Natural killer cell treated with Interleukin-12 subunit alpha and Interleukin-12 subunit beta and Interleukin-15 and Interleukin-18, amount 100 ng/mL, for 72 hours (primary cell): Measurements from ENCODE around the gene OCLN. TPM values are rescaled to one million over a fixed set of nuclear protein-coding genes. Genes with fewer than 3 reads are reported as not detected.
"Not testable (repeated sequence)": the region's sequence is repeated elsewhere in the genome, so short reads cannot be mapped to it uniquely, and the experiment has no call there.

ENCODE experiments used
- ATAC-seq, 2 donors: fragments of 150-1000 bp; cut with Tn5 transposase in 1 of 2; sonication (Bioruptor Pico), chemical (Tn5 transposase) in 1 of 2; 2 replicates each; pipeline ENCODE4 v1.10.0; 2021
- DNase-seq: peaks from one replicate; pipeline ENCODE4 v3.0.0; 2022; ENCODE audit warnings: low spot score
- H3K27ac Mint-ChIP-seq, 2 donors: 1 replicate in 1 of 2; 2 replicates in 1 of 2; pipeline ENCODE4 v1.8.0; 2022; ENCODE audit warnings: mixed read lengths in 2 of 2, mild to moderate bottlenecking in 1 of 2, moderate library complexity in 1 of 2
- H3K27me3 Mint-ChIP-seq, 2 donors: 1 replicate in 1 of 2; 2 replicates in 1 of 2; pipeline ENCODE4 v1.8.0; 2022; ENCODE audit warnings: mixed read lengths in 2 of 2
- H3K36me3 Mint-ChIP-seq: one replicate; pipeline ENCODE4 v1.8.0; 2022; ENCODE audit warnings: mixed read lengths
- H3K4me1 Mint-ChIP-seq, 2 donors: 1 replicate in 1 of 2; 2 replicates in 1 of 2; pipeline ENCODE4 v1.8.0; 2022; ENCODE audit warnings: low read depth in 2 of 2, mixed read lengths in 2 of 2, mild to moderate bottlenecking in 1 of 2
- H3K4me3 Mint-ChIP-seq: one replicate; pipeline ENCODE4 v1.8.0; 2022; ENCODE audit warnings: mixed read lengths
- H3K9me3 Mint-ChIP-seq: 2 replicates; pipeline ENCODE4 v1.8.0; 2022; ENCODE audit warnings: mixed read lengths
- total RNA-seq, 2 donors: library from RNA; stranded (reverse); gene quantifications; one replicate each; pipeline ENCODE4 v1.2.3, GENCODE V29; 2022

OCLN gene
- total RNA-seq, 2 donors from 2014 or later = 0.48 to 0.67 TPM

- ATAC-seq = no peak
- Mint-ChIP-seq H3K4me3 (no peak overlapping the region), H3K9me3 (no peaks in the 10 kb centered on the region), H3K36me3 (no peaks in the 10 kb centered on the region), H3K27me3 (peaks cover 0 to 4% of the 10 kb centered on the region in 2 donors), H3K27ac (no peak overlapping the region), H3K4me1 (no peaks in the 10 kb centered on the region)
- no peak for DNase-seq
These were observed 24.0 kb upstream of the OCLN start for GRCh38 chr5:69468631-69469030.

GRCh38 chr5:69471516-69471915 lies 21.1 kb upstream of the OCLN start:
- not testable (repeated sequence) for H3K4me1 Mint-ChIP-seq, H3K36me3 Mint-ChIP-seq, H3K27ac Mint-ChIP-seq, H3K9me3 Mint-ChIP-seq, H3K27me3 Mint-ChIP-seq, H3K4me3 Mint-ChIP-seq, ATAC-seq, DNase-seq

DNA sequence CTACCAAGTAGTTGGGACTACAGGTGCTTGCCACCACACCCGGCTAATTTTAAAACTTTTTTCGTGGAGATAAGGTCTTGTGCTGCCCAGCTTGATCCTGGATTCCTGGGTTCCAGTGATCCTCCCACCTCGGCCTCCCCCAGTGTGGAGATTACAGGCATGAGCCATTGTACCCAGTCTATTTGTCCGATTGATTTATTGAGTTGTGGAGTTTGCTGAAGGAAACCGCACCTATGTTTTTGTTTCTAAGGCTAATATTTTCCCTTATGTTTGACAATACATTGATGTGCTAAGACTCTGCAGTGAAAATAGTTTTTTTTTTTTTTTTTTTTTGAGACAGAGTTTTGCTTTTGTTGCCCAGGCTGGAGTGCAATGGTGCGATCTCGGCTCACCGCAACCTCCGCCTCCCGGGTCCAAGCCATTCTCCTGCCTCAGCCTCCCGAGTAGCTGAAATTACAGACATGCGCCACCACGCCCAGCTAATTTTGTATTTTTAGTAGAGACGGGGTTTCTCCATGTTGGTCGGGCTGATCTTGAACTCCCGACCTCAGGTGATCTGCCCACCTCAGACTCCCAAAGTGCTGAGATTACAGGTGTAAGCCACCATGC lies 20.0 kb upstream of the OCLN start:
- not testable (repeated sequence) for ATAC-seq, H3K4me3 Mint-ChIP-seq

DNA sequence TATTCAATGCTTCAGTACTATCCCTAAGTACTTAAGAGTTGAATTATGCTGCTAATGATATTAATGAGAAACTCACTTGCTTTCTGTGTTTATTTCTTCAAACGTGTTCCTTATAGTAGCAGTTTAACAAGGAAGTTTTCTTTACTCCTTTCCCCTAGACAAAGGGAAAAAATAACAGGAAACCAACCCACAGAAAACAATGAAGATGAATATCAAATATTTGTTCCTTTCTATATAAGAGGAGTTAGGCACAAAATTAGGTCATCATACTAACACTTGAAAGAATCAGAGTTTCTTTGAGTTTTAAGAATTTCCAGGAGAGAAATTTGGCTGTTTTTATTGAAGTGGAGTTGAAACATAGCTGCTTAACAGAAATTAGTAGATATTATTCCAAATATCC lies 15.4 kb upstream of the OCLN start:
- DNase-seq (no peak), ATAC-seq (no peak)
- no peak overlapping the region for H3K27ac Mint-ChIP-seq
- no peaks in the 10 kb centered on the region for H3K36me3 Mint-ChIP-seq
- no peaks in the 10 kb centered on the region for H3K9me3 Mint-ChIP-seq
- H3K4me1 Mint-ChIP-seq = no peaks in the 10 kb centered on the region
- H3K27me3 Mint-ChIP-seq = no peaks in the 10 kb centered on the region
- no peak overlapping the region for H3K4me3 Mint-ChIP-seq

More for the DNA sequence above, 20.0 kb upstream of the OCLN start:
- not testable (repeated sequence) for DNase-seq, H3K36me3 Mint-ChIP-seq, H3K27me3 Mint-ChIP-seq, H3K9me3 Mint-ChIP-seq, H3K4me1 Mint-ChIP-seq, H3K27ac Mint-ChIP-seq

GRCh38 chr5:69478296-69478695 lies 14.3 kb upstream of the OCLN start:
- H3K9me3 Mint-ChIP-seq, H3K27ac Mint-ChIP-seq, ATAC-seq, DNase-seq, H3K4me1 Mint-ChIP-seq, H3K36me3 Mint-ChIP-seq, H3K4me3 Mint-ChIP-seq, H3K27me3 Mint-ChIP-seq: not testable (repeated sequence)

GRCh38 chr5:69484891-69485290 lies 7.7 kb upstream of the OCLN start:
- ATAC-seq (no peak), DNase-seq (no peak)
- Mint-ChIP-seq H3K27ac (no peak overlapping the region), H3K36me3 (no peaks in the 10 kb centered on the region), H3K9me3 (no peaks in the 10 kb centered on the region), H3K27me3 (peaks cover 9% of the 10 kb centered on the region in 2 donors), H3K4me1 (no peaks in the 10 kb centered on the region), H3K4me3 (no peak overlapping the region)

- ATAC-seq = no peak
These were observed 7.1 kb upstream of the OCLN start for GRCh38 chr5:69485471-69485870.

GRCh38 chr5:69489246-69489645 lies 3.3 kb upstream of the OCLN start:
- no peak overlapping the region for H3K27ac Mint-ChIP-seq
- H3K4me1 Mint-ChIP-seq = no peaks in the 10 kb centered on the region
- no peak overlapping the region for H3K4me3 Mint-ChIP-seq
- ATAC-seq (peak in 1 of 2 donors; percentile 34), DNase-seq (no peak)
- no peaks in the 10 kb centered on the region for H3K36me3 Mint-ChIP-seq
- peaks cover 16 to 32% of the 10 kb centered on the region in 2 donors for H3K27me3 Mint-ChIP-seq
- no peaks in the 10 kb centered on the region for H3K9me3 Mint-ChIP-seq

More at GRCh38 chr5:69485471-69485870, 7.1 kb upstream of the OCLN start:
- Mint-ChIP-seq H3K4me3 (no peak overlapping the region), H3K9me3 (no peaks in the 10 kb centered on the region), H3K36me3 (no peaks in the 10 kb centered on the region), H3K27me3 (peaks cover 10 to 14% of the 10 kb centered on the region in 2 donors), H3K27ac (no peak overlapping the region), H3K4me1 (no peaks in the 10 kb centered on the region)
- DNase-seq = no peak

DNA sequence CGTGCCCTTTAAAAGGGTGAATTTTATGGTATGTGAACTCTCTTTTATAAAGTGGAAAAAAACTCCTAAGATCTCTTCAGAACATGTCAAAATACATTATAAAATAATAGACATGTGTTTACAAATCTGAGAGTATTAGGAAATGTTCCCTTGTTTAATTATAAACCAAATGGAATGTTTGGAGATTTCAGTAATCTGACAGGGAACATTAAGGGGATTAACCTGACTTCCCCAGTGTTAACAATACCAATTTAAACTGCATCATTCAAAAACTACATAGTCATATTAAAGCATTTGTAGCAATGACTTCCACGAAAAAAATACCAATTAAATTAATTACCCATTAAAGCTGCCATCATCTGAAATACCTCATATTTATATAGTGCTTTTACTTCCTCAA lies 1.6 kb upstream of the OCLN start:
- no peak overlapping the region for H3K4me3 Mint-ChIP-seq
- ATAC-seq (no peak), DNase-seq (no peak)
- H3K27me3 Mint-ChIP-seq = peaks cover 23 to 33% of the 10 kb centered on the region in 2 donors
- H3K4me1 Mint-ChIP-seq = no peaks in the 10 kb centered on the region
- H3K36me3 Mint-ChIP-seq = no peaks in the 10 kb centered on the region
- H3K27ac Mint-ChIP-seq = no peak overlapping the region
- H3K9me3 Mint-ChIP-seq = no peaks in the 10 kb centered on the region

DNA sequence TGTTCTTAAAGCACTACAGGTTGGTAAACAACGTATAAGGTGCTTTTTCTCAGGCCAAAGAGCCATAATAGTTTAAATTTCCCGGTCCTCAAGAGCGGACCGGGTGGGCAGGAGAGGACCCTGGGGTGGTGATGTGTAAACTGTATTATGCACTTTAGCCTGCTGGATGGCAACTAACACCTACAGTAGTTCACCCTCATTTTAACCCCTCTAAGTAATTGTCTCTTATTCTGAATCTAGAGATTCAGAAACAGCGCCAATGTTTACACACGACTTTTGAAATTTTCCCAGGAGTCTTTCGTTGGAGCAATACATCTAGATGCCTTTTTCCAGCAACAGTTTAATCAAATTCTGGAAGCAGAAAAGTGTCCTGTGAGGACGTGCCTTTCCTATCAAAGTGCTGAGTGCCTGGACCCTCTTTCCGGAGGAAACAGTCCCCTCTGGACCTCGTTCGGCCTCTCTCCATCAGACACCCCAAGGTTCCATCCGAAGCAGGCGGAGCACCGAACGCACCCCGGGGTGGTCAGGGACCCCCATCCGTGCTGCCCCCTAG lies 676 bp upstream of the OCLN start:
- Mint-ChIP-seq H3K9me3 (no peaks in the 10 kb centered on the region), H3K36me3 (no peaks in the 10 kb centered on the region), H3K4me1 (no peaks in the 10 kb centered on the region), H3K27me3 (peaks cover 27 to 38% of the 10 kb centered on the region in 2 donors), H3K27ac (no peak overlapping the region), H3K4me3 (peak overlapping the region; percentile 6)
- no peak for DNase-seq
- no peak for ATAC-seq

DNA sequence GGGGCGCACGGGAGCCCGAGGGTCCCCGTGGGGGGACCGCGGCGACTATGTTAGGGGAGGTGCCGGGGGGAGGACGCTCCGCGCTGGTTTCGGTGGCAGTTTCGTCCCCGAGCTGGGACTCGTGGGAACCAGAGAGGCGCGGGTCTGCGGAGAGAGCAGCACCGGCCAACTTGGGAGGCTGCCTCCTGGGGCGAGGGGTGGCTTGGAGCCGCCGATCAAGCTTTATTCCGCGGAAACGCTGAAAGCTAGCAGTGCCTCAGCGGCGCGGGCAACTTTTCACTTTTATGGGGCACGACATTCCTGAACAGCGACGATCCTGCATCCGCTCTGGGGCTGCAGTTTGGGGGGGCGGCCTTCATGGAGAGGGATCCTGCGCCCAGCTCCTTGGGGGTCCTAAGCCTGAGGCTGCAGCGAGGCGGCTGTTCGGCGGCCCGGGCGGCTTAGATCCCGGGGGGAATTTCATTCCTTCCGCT lies 369 bp downstream of the OCLN start:
- Mint-ChIP-seq H3K4me1 (no peaks in the 10 kb centered on the region), H3K9me3 (no peaks in the 10 kb centered on the region), H3K27ac (no peak overlapping the region), H3K27me3 (peaks cover 27 to 40% of the 10 kb centered on the region in 2 donors), H3K4me3 (peak overlapping the region; percentile 36), H3K36me3 (no peaks in the 10 kb centered on the region)
- ATAC-seq = peak; percentile 41 to 58
- no peak for DNase-seq

GRCh38 chr5:69493396-69494133 lies 975 bp downstream of the OCLN start:
- no peak overlapping the region for H3K27ac Mint-ChIP-seq
- H3K4me1 Mint-ChIP-seq = no peaks in the 10 kb centered on the region
- DNase-seq (no peak), ATAC-seq (peak; percentile 51 to 58)
- no peaks in the 10 kb centered on the region for H3K36me3 Mint-ChIP-seq
- no peaks in the 10 kb centered on the region for H3K9me3 Mint-ChIP-seq
- peaks cover 27 to 40% of the 10 kb centered on the region in 2 donors for H3K27me3 Mint-ChIP-seq
- peak overlapping the region; percentile 36 for H3K4me3 Mint-ChIP-seq

DNA sequence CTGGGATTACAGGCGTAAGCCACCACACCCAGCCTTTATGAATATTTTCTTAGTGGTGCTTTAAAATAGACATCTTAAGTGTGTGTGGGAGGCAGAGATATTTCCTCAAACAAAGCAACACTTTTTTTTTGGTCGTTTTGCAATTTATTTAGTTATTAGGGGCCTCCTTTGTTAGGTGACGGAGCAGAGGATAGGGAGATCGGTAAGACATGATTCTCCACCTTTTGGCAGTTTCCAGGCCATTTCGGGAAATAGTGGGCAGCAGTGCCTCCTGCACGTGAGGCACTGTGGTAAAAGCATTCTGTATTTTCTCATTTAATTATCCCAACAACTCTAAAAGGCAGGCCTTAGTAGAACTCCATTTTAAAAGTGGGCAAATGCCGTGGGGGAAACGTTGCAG lies 1.9 kb downstream of the OCLN start:
- no peaks in the 10 kb centered on the region for H3K4me1 Mint-ChIP-seq
- no peak overlapping the region for H3K27ac Mint-ChIP-seq
- no peaks in the 10 kb centered on the region for H3K36me3 Mint-ChIP-seq
- no peak for ATAC-seq
- no peaks in the 10 kb centered on the region for H3K9me3 Mint-ChIP-seq
- H3K4me3 Mint-ChIP-seq = no peak overlapping the region
- H3K27me3 Mint-ChIP-seq = peaks cover 24 to 40% of the 10 kb centered on the region in 2 donors
- no peak for DNase-seq

DNA sequence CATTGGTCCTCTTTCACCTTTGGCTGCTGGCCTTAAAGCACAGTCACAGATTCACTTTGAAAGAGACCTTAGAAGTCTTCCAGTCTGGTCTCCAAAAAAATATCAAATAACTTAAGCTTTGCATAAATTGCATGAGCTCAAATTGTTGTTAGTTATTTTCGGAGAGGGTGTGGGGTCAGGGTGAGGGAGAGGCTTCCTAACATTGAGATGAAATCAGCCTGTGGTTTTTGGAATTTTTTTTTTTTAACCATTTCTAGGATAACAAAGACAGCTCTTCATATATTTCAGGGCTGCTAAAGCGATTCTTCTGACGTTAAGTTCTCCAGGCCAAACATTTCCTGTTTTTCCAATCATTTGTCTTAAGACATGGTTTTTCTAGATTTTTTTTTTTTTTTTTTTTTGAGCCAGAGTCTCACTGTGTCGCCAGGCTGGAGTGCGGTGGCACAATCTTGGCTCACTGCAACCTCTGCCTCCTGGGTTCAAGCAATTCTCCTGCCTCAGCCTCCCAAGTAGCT lies 4.5 kb downstream of the OCLN start:
- DNase-seq (no peak), ATAC-seq (no peak)
- H3K36me3 Mint-ChIP-seq = no peaks in the 10 kb centered on the region
- H3K9me3 Mint-ChIP-seq = no peaks in the 10 kb centered on the region
- no peak overlapping the region for H3K4me3 Mint-ChIP-seq
- no peak overlapping the region for H3K27ac Mint-ChIP-seq
- no peaks in the 10 kb centered on the region for H3K4me1 Mint-ChIP-seq
- H3K27me3 Mint-ChIP-seq = peaks cover 15 to 18% of the 10 kb centered on the region in 2 donors
